WERI-Rb-1 (cell line): ENCODE results near the gene HPCAL1.

Experiments
- DNase-seq: peaks from one replicate; pipeline ENCODE4 v3.0.0-alpha.2; 2020
- H3K27ac ChIP-seq: fragments of 250-450 bp; sonication (Bioruptor Pico); 2 replicates; pipeline ENCODE4 v1.5.1; 2020; ENCODE audit warnings: mild to moderate bottlenecking, moderate library complexity
- H3K27me3 ChIP-seq: fragments of 250-450 bp; sonication (Bioruptor Pico); 2 replicates; pipeline ENCODE4 v1.5.1; 2021; ENCODE audit warnings: mild to moderate bottlenecking, low read depth, moderate library complexity; ENCODE audit not compliant: insufficient read depth, severe bottlenecking
- H3K36me3 ChIP-seq: fragments of 250-450 bp; sonication (Bioruptor Pico); 2 replicates; pipeline ENCODE4 v1.5.1; 2020; ENCODE audit warnings: mild to moderate bottlenecking, moderate library complexity
- H3K4me3 ChIP-seq: 2 replicates; pipeline ENCODE4 v1.5.1; 2011; ENCODE audit warnings: low read depth, mild to moderate bottlenecking, control low read depth, low read length
- H3K9me3 ChIP-seq: fragments of 250-450 bp; sonication (Bioruptor Pico); 2 replicates; pipeline ENCODE4 v1.5.1; 2021; ENCODE audit warnings: mild to moderate bottlenecking, moderate library complexity; ENCODE audit not compliant: severe bottlenecking
- TF ChIP-seq, protein P1 (sequence below): IDR thresholded peaks from 2 replicates; pipeline ENCODE4 v1.5.1; 2011; ENCODE audit warnings: low read depth, mild to moderate bottlenecking, control low read depth, inconsistent platforms, low read length

Gene HPCAL1

DNA sequence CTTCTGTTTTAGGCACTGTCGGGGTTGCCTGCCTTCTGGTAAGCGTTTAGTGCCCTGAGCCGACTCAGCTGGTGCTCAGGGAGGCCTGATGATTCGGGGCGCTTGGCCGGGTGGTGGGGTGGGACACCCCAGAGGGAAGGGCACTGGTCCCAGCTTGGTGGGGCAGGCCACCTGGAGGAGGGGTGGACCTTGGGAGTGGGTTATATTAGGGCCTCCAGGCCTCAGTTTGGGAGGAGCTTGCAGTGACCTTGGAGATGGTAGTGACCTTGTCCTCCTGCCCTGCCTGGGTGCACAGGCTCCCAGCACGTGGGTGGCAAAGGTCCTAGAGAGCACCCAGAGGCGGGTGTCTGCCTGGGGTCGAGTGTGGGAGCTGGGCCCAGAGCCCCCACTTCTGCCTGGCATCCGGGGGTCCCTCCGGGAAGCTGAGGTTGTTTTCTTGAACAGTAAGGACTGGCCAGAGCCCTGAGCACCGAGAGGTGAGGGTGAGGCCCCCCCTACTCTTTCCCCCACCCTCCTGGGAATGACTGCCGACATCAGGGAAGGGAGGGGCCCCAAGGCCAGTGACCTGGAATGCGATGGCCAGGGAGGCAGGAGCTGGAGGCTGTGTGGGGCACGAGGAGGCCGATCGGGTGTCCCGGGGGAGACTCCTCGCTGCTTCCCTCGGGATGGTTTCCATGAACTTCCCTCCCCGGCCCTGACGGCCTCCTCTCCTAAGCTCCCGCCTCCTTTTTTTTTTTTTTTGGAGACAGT lies 61.3 kb downstream of the HPCAL1 start:
- TF ChIP-seq, protein P1, sequence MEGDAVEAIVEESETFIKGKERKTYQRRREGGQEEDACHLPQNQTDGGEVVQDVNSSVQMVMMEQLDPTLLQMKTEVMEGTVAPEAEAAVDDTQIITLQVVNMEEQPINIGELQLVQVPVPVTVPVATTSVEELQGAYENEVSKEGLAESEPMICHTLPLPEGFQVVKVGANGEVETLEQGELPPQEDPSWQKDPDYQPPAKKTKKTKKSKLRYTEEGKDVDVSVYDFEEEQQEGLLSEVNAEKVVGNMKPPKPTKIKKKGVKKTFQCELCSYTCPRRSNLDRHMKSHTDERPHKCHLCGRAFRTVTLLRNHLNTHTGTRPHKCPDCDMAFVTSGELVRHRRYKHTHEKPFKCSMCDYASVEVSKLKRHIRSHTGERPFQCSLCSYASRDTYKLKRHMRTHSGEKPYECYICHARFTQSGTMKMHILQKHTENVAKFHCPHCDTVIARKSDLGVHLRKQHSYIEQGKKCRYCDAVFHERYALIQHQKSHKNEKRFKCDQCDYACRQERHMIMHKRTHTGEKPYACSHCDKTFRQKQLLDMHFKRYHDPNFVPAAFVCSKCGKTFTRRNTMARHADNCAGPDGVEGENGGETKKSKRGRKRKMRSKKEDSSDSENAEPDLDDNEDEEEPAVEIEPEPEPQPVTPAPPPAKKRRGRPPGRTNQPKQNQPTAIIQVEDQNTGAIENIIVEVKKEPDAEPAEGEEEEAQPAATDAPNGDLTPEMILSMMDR = no peak
- Histone ChIP-seq H3K36me3 (no peaks in the 10 kb centered on the region), H3K27me3 (no peaks in the 10 kb centered on the region), H3K9me3 (no peaks in the 10 kb centered on the region), H3K27ac (no peak overlapping the region), H3K4me3 (no peak overlapping the region)
- no peak for DNase-seq

DNA sequence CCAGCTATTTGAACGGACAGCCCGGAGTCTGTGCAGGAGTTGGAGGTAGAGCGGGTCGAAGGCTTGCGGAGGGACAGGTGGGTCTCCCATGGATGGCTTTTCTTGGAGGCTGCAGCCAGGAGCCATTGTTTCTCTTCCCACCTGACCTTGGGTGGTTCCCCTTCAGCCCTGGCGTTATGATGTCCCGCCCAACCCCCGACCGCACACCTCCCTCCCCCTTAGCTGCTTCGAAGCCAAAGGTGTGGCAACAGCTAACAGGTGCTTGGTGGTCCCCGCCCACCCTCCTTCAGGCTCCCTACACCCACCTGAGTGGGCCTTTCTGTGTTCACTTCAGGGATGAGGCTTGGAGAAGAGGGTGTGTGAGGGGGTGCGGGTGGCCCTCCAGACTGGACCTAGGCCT lies 62.7 kb downstream of the HPCAL1 start:
- TF ChIP-seq, protein P1 = no peak
- Histone ChIP-seq H3K9me3 (no peaks in the 10 kb centered on the region), H3K27me3 (no peaks in the 10 kb centered on the region), H3K27ac (no peak overlapping the region), H3K36me3 (no peaks in the 10 kb centered on the region), H3K4me3 (no peak overlapping the region)
- no peak for DNase-seq

DNA sequence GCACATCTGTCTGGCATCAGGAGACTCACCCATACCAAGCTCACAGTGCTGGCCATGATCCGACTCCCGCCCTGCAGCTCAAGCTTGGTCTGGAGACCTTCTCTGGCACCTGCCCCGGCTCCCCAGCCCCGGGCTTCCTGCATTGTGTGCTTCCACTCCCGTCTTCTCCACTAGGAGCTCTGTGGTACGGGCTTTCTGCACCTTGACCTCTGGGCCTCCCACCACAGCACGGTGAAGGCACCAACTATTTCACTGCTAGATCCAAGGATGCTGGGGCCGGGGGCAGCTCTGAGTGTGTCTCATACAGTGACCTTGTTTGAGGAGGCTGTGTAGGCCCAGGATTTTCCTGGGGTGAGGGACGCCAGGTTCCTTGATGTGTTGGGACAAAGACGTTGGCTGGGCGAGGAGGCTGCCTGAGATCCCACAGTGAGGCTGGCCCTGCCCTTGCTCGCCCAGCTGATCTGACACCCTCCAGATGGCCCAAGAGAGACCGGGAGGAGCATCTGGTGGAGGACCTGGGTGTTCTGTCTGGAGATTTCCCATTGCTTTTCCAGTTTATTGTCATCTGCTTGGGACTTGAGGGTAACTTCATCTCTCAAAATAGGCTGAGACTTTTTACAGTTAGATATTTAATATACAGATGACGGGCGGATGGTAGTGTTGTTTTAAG lies 64.0 kb downstream of the HPCAL1 start:
- DNase-seq = peak; percentile 84
- Histone ChIP-seq H3K9me3 (no peaks in the 10 kb centered on the region), H3K4me3 (no peak overlapping the region), H3K27me3 (no peaks in the 10 kb centered on the region), H3K27ac (peak overlapping the region; percentile 46), H3K36me3 (no peaks in the 10 kb centered on the region)
- TF ChIP-seq, protein P1 = 0 out of 2 replicates have a peak, but pooled peaks have one; percentile 8

DNA sequence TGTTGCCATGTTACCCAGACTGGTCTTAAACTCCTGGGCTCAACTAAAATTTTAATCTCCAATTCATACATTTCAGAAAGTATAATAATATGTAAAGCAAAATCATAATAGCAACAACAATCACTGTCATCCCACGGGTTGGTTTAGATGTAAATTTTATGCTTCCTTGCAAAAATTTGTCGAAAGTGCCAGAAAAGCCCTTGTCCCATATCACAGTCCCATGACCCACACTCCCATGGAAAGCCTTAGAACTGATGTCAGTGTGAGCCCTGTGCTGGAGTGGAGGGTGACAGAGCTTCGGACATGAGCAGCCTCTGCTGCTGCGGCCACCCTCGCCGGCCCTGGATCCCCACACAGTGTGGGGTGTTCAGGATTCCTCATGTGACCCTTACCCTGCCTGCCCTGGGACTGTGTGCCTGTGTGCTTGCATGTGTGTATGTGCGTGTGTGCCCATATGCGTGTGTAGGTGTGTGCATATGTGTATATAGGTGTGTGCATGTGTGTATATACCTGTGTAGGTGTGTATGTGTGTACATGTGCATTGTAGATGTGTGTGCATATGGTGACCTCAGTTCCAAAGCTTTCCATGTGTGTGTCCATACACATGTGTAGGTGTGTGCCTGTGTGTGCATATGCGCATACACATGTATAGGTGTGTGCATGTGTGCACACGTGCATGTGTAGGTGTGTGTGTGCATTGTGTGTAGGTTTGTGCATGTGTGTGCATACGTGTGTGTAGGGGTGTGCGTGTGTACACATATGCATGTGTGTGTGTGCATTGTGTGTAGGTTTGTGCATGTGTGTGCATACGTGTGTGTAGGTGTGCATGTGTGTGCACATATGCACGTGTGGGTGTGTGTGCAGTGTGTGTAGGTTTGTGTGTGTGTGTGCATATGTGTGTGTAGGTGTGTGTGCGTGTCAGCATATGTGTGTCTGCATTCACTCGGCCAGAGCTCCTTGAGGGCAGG lies 65.1 kb downstream of the HPCAL1 start:
- Histone ChIP-seq H3K9me3 (no peaks in the 10 kb centered on the region), H3K27ac (no peak overlapping the region; the same call in 1 of the 2 replicates), H3K36me3 (no peaks in the 10 kb centered on the region; the same call in 1 of the 2 replicates), H3K4me3 (no peak overlapping the region), H3K27me3 (no peaks in the 10 kb centered on the region)
- TF ChIP-seq, protein P1 = no peak
- DNase-seq = no peak

DNA sequence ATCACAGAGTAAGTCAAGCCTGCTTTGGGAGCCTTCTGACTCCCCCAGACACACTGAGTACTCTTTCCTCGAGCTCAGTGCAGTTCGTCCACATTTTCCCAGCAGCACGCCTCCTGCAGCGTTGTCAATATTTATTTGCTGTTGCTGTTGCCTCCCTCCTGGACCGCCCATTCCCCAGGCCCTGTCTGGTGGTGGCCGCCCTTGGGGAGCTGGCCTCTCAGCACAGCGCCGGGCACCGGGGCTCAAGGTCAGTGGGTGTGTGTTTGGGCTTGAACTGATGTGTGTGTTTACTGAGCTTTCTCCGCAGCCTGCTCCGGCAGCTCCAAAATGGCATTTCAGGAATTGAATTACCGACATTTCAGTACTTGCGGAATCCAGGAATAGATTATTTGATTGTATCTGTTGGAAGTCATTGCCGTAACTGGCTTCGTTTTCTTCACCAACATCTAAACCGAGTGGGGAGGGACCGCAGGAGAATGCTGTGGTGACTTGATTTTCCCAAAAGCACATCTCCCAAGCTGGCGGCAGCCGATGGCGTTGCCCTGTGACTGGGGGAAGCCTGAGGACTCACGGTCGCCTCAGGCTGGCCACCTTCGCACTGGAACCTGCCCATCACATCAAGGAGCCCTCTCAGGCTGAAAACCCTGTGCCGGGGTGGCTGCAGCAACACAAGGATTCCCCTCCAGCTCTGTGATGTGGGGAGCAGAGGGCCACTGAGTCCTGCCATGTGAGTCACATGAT lies 66.0 kb downstream of the HPCAL1 start:
- Histone ChIP-seq H3K27me3 (no peaks in the 10 kb centered on the region), H3K9me3 (no peaks in the 10 kb centered on the region), H3K27ac (no peak overlapping the region), H3K36me3 (no peaks in the 10 kb centered on the region; the same call in 1 of the 2 replicates), H3K4me3 (no peak overlapping the region)
- no peak for DNase-seq
- TF ChIP-seq, protein P1 = no peak
